ENCODE data around the gene KCNC1.

The KCNC1 gene

DNA sequence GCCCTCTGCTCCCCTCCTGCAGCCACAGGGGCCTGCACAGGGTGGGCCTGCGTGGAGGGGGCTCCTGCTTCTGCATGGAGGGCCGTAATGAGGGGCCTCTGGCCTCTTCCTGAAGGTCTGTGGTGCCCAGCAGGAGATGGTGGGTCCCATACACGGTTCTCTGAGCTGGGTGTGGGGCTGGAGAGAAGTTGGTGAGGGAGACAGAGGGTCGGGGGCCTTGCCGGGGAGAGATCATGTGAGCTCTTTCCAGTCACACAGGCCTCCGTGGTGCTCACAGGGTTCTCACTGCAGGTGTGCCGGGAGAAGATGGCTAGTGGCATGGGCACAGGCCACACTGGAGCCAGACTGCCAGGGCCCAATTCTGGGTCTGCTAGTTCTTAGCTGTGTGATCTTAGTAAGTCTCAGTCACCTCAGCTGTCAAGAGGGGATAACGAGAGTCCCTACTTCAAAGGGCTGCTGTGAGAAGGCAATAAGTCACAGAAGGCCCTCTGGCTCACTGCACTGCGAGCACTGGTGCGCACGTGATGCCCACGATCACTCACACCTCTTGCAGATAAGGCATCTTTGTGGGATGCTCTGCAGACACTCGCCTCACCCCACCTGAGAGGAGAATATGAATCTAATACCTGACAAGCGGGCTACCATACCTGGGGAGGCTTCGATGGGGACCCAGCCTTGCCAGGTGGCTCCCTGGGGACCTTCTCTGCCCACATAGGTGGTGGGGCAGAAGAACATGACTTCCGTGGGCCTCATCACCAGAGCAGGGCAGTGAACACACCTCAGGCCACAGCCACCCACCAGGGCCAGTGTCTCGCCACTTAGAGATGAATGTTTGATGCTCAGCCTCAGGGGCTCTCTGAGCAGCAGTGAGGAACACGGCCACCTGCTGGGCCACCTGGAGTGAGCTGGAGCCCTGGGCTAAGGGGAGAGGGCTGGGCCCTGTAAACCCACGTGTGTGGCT, 14.5 kb downstream of the KCNC1 start:
- FAIRE-seq (no peak), DNase-seq (ENCODE audit: insufficient read length, low spot score) (no peak)
- TF ChIP-seq POLR2A (IDR thresholded peaks at IDR 0.05; ENCODE audit: low read depth, low read length), result no peak

DNA sequence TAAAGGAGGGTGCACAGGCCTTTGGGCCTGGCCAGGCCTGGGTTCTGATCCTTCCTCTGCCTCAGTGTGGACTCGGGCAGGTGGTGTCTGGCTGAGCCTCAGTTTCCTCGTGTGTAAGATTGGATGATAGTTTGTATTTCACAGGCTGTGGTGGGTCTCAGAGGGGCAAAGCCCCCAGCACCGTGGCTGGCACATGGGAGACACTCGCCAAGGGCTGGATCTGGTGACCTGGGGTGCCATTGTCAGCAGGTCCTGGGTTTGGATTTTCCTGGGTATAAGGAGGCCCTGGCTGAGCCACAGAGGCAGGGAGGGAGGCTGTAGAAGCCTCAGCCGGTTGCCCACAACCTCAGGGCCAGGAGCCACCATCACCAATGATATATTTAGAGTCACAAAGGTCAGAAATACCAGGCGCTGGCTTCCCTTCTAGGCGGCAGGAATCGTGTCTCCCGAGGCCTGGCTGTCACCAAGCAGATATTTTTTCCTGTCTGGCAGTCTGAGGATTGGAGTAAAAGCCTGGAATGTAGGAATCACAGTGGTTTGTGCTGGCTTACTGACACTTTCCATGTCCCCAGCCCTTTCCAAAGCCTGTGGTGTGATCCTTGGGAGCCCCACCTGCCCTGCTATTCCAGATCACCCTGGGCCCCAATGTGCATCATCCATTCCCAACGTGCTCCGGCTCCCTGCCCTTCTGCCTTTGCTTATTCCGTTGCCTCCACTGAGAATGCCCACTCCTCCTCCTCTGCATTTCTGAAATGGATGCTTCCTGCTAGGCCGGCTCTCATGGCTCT, 15.6 kb downstream of the KCNC1 start:
- TF ChIP-seq POLR2A (IDR thresholded peaks at IDR 0.05; ENCODE audit: low read depth, low read length), result no peak
- FAIRE-seq (no peak), DNase-seq (ENCODE audit: insufficient read length, low spot score) (no peak)

DNA sequence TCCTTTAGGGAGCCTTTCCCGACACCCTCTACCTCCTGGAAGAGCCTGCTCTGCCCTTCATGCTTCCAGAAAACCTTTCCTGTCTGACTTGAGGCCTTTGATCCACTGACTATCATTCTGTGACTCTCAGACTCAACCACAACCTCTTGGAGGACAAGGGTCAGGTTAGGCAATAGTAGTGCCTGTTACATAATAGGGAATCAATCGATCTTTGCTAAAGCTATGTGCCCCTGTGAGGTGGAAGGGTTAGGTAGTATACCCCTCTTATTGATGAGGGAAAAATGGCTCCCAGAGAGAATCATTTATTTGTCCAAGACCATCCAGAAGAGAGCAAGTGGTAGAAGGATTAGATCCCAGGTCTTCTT, 16.2 kb downstream of the KCNC1 start:
- TF ChIP-seq POLR2A (IDR thresholded peaks at IDR 0.05; ENCODE audit: low read depth, low read length), result no peak
- DNase-seq (ENCODE audit: insufficient read length, low spot score) (no peak), FAIRE-seq (no peak)

DNA sequence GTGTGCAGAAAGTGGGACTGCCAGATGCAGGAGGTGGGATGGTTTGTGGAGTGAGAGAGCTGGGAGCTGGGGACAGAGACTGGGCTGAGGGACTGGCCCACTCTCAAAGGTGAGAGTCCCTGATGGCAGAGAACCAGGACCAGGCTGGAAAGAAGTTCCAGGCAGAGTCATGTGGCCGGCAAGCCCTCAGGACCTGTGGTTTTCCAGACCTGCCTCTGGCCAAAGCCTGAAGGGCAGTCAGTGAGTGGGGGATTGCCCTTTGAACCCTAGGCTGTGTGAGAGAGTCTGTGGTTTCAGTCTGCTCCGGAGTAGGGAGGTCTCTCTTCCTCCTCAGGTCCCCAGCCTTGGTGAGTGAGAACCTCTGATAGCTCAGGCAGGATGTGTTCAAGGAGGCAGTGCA, 17.0 kb downstream of the KCNC1 start:
- FAIRE-seq (no peak), DNase-seq (ENCODE audit: insufficient read length, low spot score) (no peak)
- TF ChIP-seq POLR2A (IDR thresholded peaks at IDR 0.05; ENCODE audit: low read depth, low read length), result no peak

DNA sequence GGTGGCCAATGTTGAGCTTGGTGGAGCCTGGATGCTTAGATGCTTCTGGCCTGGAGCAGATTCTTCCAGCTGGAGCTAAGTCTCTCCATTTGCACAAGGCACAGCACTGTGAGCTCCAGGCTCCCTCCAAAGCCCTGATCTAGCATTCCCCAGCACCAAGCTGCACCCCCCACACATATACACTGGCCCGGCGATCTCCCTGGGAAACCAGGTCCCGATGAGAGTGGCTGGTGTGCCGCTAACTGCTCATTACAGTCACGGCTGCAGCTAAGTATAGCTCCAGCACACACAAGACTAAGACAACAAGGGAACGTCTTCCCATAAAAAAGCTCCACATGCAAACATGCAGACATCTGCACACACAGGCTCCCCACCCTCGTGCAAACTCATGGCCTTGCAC, 17.6 kb downstream of the KCNC1 start:
- TF ChIP-seq POLR2A (IDR thresholded peaks at IDR 0.05; ENCODE audit: low read depth, low read length), result no peak
- no peak for FAIRE-seq

DNA sequence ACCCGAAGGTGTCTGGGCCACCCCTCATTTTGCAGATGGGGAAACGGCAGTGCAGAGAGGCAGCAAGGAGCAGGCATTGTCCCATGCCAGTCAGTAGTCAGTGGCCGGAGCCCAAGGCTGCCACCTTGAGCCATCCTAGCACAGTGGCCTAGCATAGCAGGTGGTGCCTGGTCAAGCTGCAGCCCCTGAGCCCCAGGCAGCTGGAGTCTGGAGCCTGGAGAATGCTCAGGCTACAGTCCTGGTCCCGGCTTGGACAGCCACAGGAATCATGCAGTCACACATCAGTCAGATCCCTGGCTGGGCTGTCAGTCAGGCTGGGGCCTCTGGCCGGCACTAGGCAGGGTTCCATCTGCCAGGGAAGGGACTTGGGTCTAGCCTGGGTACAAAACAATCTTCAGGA, 18.6 kb downstream of the KCNC1 start:
- FAIRE-seq, result no peak
- TF ChIP-seq POLR2A (IDR thresholded peaks at IDR 0.05; ENCODE audit: low read depth, low read length), result no peak
- DNase-seq (ENCODE audit: insufficient read length, low spot score), result no peak

More for the DNA sequence above, 17.6 kb downstream of the KCNC1 start:
- DNase-seq (ENCODE audit: insufficient read length, low spot score), result no peak

DNA sequence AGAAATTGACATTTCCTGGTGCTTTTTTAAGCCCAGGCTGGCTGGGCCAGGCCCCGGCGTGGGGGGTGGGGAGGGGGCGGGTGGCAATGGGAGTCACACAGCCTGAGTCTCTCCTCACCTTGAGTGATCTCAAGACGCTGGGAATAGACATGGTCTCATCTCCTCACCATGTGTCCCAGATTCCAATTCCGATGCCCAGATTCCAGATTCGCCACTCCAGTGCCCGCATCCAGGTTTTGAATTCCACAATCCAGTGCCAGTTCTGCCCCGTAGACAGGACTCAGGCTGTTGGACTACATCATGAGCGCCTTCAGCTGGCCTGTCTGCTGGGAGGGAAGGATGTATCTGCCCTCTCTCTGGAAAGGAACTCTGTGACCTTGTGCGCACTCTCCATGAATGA, 19.1 kb downstream of the KCNC1 start:
- FAIRE-seq (no peak), DNase-seq (ENCODE audit: insufficient read length, low spot score) (no peak)
- TF ChIP-seq POLR2A (IDR thresholded peaks at IDR 0.05; ENCODE audit: low read depth, low read length), result no peak

DNA sequence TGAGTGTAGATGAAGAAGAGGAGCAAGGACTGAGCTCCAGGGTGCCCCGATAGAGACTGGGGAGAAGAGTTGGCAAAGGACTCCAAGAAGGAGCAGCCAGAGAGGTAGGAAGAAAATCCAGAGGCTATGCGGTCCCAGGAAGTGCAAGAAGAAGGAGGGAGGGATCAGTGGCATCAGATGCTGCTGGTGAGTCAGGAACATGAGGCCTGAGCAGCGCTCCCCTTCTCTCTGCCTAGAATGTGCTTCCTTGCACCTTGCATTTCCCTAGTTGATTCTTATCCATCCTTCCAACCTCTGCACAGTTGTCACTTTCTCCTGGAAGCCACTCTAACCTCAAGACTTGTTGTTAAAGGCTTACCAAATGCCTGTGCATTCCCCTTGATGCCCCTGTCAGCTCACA, 21.3 kb downstream of the KCNC1 start:
- FAIRE-seq (no peak), DNase-seq (ENCODE audit: insufficient read length, low spot score) (no peak)
- no peak for TF ChIP-seq POLR2A (IDR thresholded peaks at IDR 0.05; ENCODE audit: low read depth, low read length)

DNA sequence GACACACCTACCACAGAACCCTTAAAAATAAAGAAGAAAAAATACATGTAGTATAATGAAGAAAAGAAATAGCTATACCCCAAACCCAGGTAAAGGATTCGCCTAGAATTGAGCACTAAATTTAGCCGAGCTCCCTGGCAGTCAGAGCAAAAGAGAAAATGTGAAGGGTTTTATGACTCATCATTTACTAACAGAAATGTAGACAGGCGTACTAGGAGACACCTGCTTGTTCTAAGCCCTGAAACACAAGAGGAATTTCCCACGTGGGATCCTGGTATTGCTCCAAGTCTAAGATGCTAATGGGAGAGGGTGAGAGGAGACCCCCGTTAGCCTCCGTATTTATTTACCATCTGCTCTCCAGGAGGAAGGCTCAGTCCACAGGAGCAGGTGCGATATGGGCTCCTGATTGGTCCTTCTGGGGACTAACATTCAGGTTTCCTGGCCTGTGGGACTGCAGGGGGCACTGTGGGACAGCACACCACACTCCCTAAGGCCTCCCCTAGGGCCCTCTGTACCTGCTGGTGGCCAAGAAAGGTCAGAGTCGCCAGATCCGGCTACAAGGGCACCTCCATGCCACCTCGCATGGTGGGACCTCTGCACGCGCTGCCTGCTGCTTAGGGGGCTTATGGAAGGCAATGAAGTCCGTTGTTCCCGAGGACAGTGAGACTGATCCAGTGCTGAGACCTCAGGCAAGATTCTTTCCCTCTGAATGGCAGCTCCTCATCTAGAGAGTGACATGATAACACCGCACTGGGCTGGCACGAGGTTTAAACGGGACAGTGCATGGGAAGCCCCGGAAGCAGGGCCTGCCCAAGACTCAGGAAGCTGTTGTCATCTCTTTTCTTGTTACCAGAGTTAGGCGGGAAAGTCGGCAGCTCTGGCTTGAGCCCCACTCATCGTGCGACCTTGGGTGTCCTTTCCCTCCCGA, 25.8 kb downstream of the KCNC1 start:
- no peak for FAIRE-seq
- peak; percentile 62 for DNase-seq (ENCODE audit: insufficient read length, low spot score)
- TF ChIP-seq POLR2A (IDR thresholded peaks at IDR 0.05; ENCODE audit: low read depth, low read length), result no peak

DNA sequence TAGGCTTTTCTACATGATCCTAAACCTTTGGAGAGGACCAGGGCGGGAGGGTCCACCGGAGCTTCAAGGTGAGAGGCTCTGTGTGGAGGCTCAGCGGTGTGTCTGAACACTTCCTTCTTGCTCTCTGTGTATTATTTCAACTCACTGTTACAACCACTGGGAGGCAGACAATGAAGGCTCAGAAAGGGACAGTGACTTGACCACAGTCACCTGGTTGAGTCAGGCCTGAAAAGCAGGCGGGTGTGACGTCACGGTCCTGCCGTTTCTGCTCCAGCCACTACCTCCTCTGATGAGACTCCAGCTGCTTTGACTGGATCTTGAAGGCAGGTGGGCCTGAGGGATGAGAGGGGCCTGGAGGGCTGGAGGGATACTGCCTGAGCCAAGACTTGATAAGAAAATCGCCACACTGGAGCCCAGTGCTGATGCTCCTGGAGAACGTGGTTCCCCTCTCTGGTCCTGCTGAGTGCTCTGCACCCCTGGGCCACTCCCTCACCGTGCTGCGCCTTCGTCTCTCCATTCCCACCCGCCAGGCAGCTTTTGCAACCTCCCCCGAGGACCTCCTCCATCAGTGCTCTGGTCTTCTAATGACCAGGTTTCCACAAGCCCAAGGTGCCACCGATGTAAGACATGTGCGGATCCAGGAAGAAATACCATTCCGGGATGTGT, 27.9 kb downstream of the KCNC1 start:
- DNase-seq (ENCODE audit: insufficient read length, low spot score) (no peak), FAIRE-seq (no peak)
- no peak for TF ChIP-seq POLR2A (IDR thresholded peaks at IDR 0.05; ENCODE audit: low read depth, low read length)

DNA sequence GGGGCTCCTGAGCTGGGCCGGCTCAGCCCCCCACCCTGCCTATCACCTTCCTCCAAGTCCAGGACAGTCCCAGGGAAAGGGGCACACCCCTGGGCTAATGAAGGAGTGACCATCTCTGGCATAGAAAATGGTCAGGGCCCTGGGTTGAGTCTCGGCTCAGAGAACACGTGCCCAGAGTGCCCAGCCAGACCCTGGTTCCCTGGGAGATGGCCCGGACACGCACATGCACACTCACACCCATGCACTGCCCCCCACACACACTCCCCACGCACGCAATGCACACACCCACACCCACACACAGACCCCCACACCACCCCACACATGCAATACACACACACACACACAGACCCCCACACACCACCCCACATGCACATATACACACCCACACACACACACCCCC, 28.7 kb downstream of the KCNC1 start:
- no peak for DNase-seq (ENCODE audit: insufficient read length, low spot score)
- no peak for TF ChIP-seq POLR2A (IDR thresholded peaks at IDR 0.05; ENCODE audit: low read depth, low read length)
- no peak for FAIRE-seq

DNA sequence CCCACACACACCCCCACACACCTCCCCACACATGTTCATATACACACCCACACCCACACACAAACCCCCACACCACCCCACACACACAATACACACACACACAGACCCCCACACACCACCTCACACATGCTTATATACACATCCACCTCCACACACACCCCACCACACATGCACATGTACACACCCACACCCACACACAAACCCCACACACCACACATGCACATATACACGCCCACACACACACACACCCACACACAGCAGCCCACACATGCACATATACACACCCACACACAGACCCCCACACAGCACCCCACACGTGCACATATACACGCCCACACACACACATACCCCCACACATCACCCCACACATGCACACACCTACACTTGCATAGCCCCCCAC, 29.1 kb downstream of the KCNC1 start:
- DNase-seq (ENCODE audit: insufficient read length, low spot score) (no peak), FAIRE-seq (no peak)
- TF ChIP-seq POLR2A (IDR thresholded peaks at IDR 0.05; ENCODE audit: low read depth, low read length), result no peak
